ENCODE measurements around the gene MYB. TPM values are rescaled to one million over a fixed set of nuclear protein-coding genes. Genes with fewer than 3 reads are reported as not detected.

Gene MYB
- 1.2 TPM in 1 of 2 replicates, not detected in the other for total RNA-seq (2014; rRNA removed; shearing (Covaris generic))
- polyA plus RNA-seq (2016; fragmentation: Nextera tagmentation; extraction: Ambion mirVana): 0.10 and 0.28 TPM in 2 replicates

DNA sequence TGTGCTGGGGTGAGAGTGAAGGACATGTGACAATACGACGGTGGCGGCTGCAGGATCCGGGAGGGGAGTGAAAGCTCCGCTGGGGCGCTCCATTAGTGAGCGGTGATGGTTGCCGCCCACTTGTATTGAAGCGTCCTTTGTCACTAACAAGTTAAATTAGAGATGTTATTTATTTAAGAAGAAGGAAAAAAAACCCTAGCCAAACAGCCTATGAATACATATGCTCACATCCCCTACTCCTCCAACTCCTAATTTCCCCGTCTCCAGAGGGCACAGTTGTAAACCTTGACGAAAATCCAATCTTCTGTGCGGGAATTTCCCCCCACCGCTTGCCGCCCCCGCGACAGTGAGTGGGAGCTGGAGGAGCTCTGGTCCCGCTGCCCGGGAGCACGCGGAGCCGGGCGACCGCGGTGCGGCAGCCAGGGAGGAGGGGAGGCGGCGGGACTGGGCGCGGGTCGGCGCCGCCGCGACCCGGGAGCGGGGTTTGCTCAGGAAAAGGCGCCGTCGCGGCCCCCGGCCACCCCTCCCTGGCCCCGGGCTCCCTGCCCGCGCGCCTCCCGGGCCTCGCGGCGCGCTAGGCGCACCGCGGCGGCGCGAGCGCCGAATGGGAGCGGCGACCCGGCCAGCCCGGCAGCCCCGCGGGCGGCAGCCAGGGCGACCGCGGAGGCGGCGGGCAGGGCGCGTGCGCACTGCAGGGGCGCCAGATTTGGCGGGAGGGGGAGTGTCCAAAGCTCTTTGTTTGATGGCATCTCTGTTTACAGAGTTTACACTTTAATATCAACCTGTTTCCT, at the start of gene MYB:
MYB (plus strand) TSS at position 767 of the 791 bp plus-strand sequence. CDS start 206 bp downstream, outside the sequence.
- no peak for TF ChIP-seq EZH2 (IDR thresholded peaks at IDR 0.05; ENCODE audit: insufficient read depth, poor library complexity, severe bottlenecking)
- Histone ChIP-seq H4K20me1 (ENCODE audit: insufficient read depth) (no peaks in the 10 kb centered on the region), H3K9me3 (ENCODE audit: low read depth) (no peaks in the 10 kb centered on the region), H3K4me2 (ENCODE audit: unreplicated experiment) (peak within 1 kb of the TSS; percentile 97), H3K4me3 (peak within 1 kb of the TSS; percentile 87), H3K9ac (peak within 1 kb of the TSS; percentile 48; the same call in 1 of the 2 replicates), H3K79me2 (ENCODE audit: insufficient read depth) (no peaks in the 10 kb centered on the region), H3K27me3 (replicated peaks; ENCODE audit: insufficient read depth) (peaks cover 20% of the 10 kb centered on the region), H2AFZ (peak within 1 kb of the TSS; percentile 95), H3K36me3 (ENCODE audit: low read depth) (no peaks in the 10 kb centered on the region), H3K4me1 (ENCODE audit: insufficient read depth) (0 out of 2 replicates have a peak, but pooled peaks cover 5% of the 10 kb centered on the region), H3K27ac (no peak within 1 kb of the TSS), H3F3A (ENCODE audit: insufficient read depth) (peaks cover 14% of the 10 kb centered on the region), H3K9me2 (ENCODE audit: insufficient read depth) (no peaks in the 10 kb centered on the region)
- in situ Hi-C loops (cut with MboI): no loop called here
- peak; percentile 77 for DNase-seq
- WGBS, 2 experiments (ENCODE audit: low coverage in 1 of 2, low lambda C conversion rate in 2 of 2, missing lambda C conversion rate in 2 of 2): 0 to 1% methylated on average over 18 to 71 of the region's 75 CpGs

DNA sequence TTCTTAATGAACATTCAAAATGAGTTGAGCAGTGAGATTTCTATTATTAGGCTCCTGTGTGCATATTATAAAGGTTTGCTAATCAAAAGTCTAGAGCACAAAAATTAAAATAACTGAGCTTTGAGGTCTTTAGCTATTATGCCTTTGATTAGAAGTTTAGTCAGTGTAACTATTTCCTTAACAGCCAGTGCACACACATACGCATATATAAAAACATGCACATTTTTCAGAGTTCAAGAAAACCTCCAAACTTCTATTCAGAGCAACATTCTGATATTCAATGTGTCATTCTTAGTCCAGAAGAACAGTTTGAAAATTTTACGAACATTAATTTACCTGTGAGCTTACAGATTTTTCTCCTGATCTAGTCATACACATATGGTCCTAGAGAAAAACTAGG, 48.3 kb upstream of the MYB start:
- no peaks in the 10 kb centered on the region for H3K4me1 ChIP-seq (ENCODE audit: insufficient read depth)
- no peak overlapping the region for H3K4me2 ChIP-seq (ENCODE audit: unreplicated experiment)
- H3K36me3 ChIP-seq (ENCODE audit: low read depth): no peaks in the 10 kb centered on the region
- in situ Hi-C loops (cut with MboI): no loop called here
- WGBS, 2 experiments (ENCODE audit: low coverage in 1 of 2, low lambda C conversion rate in 2 of 2, missing lambda C conversion rate in 2 of 2): 61% methylated on average over 2 of the region's 2 CpGs
- DNase-seq: no peak
- H3K27ac ChIP-seq: no peak overlapping the region
- no peak for TF ChIP-seq EZH2phosphoT487 (IDR thresholded peaks at IDR 0.05; ENCODE audit: insufficient read depth, low read depth)
- TF ChIP-seq EZH2 (IDR thresholded peaks at IDR 0.05; ENCODE audit: insufficient read depth, poor library complexity, severe bottlenecking): no peak
- H3K9me3 ChIP-seq (ENCODE audit: low read depth): no peaks in the 10 kb centered on the region
- no peaks in the 10 kb centered on the region for H3K79me2 ChIP-seq (ENCODE audit: insufficient read depth)
- H3F3A ChIP-seq (ENCODE audit: insufficient read depth): no peaks in the 10 kb centered on the region
- H2AFZ ChIP-seq: no peak overlapping the region
- H3K27me3 ChIP-seq (replicated peaks; ENCODE audit: insufficient read depth): 0 out of 2 replicates have a peak, but pooled peaks cover 5% of the 10 kb centered on the region
- H3K4me3 ChIP-seq: no peak overlapping the region
- no peak overlapping the region for H3K9ac ChIP-seq
- no peaks in the 10 kb centered on the region for H4K20me1 ChIP-seq (ENCODE audit: insufficient read depth)
- no peaks in the 10 kb centered on the region for H3K9me2 ChIP-seq (ENCODE audit: insufficient read depth)

GRCh38 chr6:135135835-135136234, 45.3 kb upstream of the MYB start:
- no peak for DNase-seq
- Histone ChIP-seq H3K27ac (no peak overlapping the region), H3K4me2 (ENCODE audit: unreplicated experiment) (no peak overlapping the region), H3F3A (ENCODE audit: insufficient read depth) (no peaks in the 10 kb centered on the region), H2AFZ (no peak overlapping the region), H4K20me1 (ENCODE audit: insufficient read depth) (no peaks in the 10 kb centered on the region), H3K9me3 (ENCODE audit: low read depth) (no peaks in the 10 kb centered on the region), H3K9ac (no peak overlapping the region), H3K79me2 (ENCODE audit: insufficient read depth) (no peaks in the 10 kb centered on the region), H3K27me3 (replicated peaks; ENCODE audit: insufficient read depth) (0 out of 2 replicates have a peak, but pooled peaks cover 7% of the 10 kb centered on the region), H3K4me3 (no peak overlapping the region), H3K4me1 (ENCODE audit: insufficient read depth) (no peaks in the 10 kb centered on the region), H3K36me3 (ENCODE audit: low read depth) (no peaks in the 10 kb centered on the region), H3K9me2 (ENCODE audit: insufficient read depth) (no peaks in the 10 kb centered on the region)
- in situ Hi-C loops (cut with MboI): no loop called here
- TF ChIP-seq EZH2 (IDR thresholded peaks at IDR 0.05; ENCODE audit: insufficient read depth, poor library complexity, severe bottlenecking) (no peak), EZH2phosphoT487 (IDR thresholded peaks at IDR 0.05; ENCODE audit: insufficient read depth, low read depth) (no peak)
- WGBS, 2 experiments (ENCODE audit: low coverage in 1 of 2, low lambda C conversion rate in 2 of 2, missing lambda C conversion rate in 2 of 2): 63 to 70% methylated on average over 4 of the region's 4 CpGs

GRCh38 chr6:135137826-135138225, 43.3 kb upstream of the MYB start:
- Histone ChIP-seq H2AFZ (no peak overlapping the region), H3K27ac (no peak overlapping the region), H3K4me3 (no peak overlapping the region), H3K36me3 (ENCODE audit: low read depth) (no peaks in the 10 kb centered on the region), H3K4me2 (ENCODE audit: unreplicated experiment) (no peak overlapping the region), H4K20me1 (ENCODE audit: insufficient read depth) (no peaks in the 10 kb centered on the region), H3K27me3 (replicated peaks; ENCODE audit: insufficient read depth) (0 out of 2 replicates have a peak, but pooled peaks cover 7% of the 10 kb centered on the region), H3K9me3 (ENCODE audit: low read depth) (no peaks in the 10 kb centered on the region), H3K4me1 (ENCODE audit: insufficient read depth) (no peaks in the 10 kb centered on the region), H3K79me2 (ENCODE audit: insufficient read depth) (no peaks in the 10 kb centered on the region), H3K9me2 (ENCODE audit: insufficient read depth) (no peaks in the 10 kb centered on the region), H3F3A (ENCODE audit: insufficient read depth) (no peaks in the 10 kb centered on the region), H3K9ac (no peak overlapping the region)
- in situ Hi-C loops (cut with MboI): no loop called here
- WGBS, 2 experiments (ENCODE audit: low coverage in 1 of 2, low lambda C conversion rate in 2 of 2, missing lambda C conversion rate in 2 of 2): 36% methylated on average over 1 of the region's 1 CpG
- DNase-seq: no peak
- TF ChIP-seq EZH2 (IDR thresholded peaks at IDR 0.05; ENCODE audit: insufficient read depth, poor library complexity, severe bottlenecking): no peak
- TF ChIP-seq EZH2phosphoT487 (IDR thresholded peaks at IDR 0.05; ENCODE audit: insufficient read depth, low read depth): no peak

All from GM23248 (cell line).